Endothelial cell of umbilical vein (primary cell): ENCODE data around the gene MTCL1.

ENCODE experiments used
- EZH2 ChIP-seq: IDR thresholded peaks from 2 replicates; pipeline ENCODE4 v1.6.1; 2012; ENCODE audit warnings: borderline replicate concordance, low read depth, mild to moderate bottlenecking, moderate library complexity, low read length, inconsistent platforms; ENCODE audit not compliant: severe bottlenecking
- FOS ChIP-seq: IDR thresholded peaks from 2 replicates; pipeline ENCODE4 v1.6.1; 2011; ENCODE audit warnings: mild to moderate bottlenecking, low read length, moderate library complexity, borderline replicate concordance; ENCODE audit not compliant: insufficient read depth
- POLR2A ChIP-seq: IDR thresholded peaks from 2 replicates; pipeline ENCODE4 v1.6.1; 2012; ENCODE audit warnings: low read depth, mild to moderate bottlenecking, control low read depth, low read length
- POLR2AphosphoS5 ChIP-seq: IDR thresholded peaks from 2 replicates; pipeline ENCODE4 v1.6.1; 2012; ENCODE audit warnings: low read depth, mild to moderate bottlenecking, control low read depth, low read length, moderate library complexity; ENCODE audit not compliant: insufficient read depth
- TF ChIP-seq, protein P1 (sequence below): IDR thresholded peaks from 2 replicates; pipeline ENCODE4 v1.6.1; 2011; ENCODE audit not compliant: insufficient read depth, insufficient read length
- TF ChIP-seq, protein P2 (sequence below), 2 donors: IDR thresholded peaks; 1 replicate in 1 of 2; 2 replicates in 1 of 2; pipeline ENCODE4 v1.5.1; 2011; ENCODE audit warnings: low read length in 2 of 2, mild to moderate bottlenecking in 2 of 2, moderate library complexity in 2 of 2, control low read depth in 1 of 2, inconsistent platforms in 1 of 2, low read depth in 1 of 2; ENCODE audit not compliant: insufficient read depth in 1 of 2; ENCODE audit errors: extremely low read depth in 1 of 2

DNA sequence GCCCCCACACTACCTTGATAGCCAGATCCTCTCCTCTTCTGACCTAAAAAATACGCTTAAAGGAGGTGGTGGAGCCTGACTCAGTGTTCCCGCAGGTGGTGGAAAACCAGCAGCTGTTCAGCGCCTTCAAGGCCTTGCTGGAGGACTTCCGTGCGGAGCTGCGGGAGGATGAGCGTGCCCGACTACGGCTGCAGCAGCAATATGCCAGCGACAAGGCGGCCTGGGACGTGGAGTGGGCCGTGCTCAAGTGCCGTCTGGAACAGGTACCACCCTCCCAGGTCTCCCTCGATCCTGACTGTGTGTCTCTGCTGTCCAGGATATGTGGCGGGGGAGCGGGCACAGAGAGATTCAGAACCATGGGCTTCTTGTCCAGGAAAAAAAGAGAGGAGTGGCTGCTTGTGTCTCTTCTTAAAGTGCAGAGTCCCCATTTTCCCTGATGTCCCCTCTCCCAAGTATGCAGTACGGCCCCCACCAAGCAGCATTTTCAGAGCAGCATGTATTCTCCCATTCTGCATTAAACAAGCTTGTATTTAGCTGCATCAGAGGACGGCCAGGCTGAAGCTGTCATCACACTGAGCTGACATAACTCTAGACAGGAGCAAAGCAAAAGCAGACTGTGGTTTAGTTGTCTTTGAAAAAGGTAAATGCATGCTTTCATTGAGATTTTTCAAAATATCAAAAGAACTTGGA is 101.6 kb downstream of the MTCL1 start:
- TF ChIP-seq, protein P1, sequence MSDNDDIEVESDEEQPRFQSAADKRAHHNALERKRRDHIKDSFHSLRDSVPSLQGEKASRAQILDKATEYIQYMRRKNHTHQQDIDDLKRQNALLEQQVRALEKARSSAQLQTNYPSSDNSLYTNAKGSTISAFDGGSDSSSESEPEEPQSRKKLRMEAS = no peak
- TF ChIP-seq, protein P2, sequence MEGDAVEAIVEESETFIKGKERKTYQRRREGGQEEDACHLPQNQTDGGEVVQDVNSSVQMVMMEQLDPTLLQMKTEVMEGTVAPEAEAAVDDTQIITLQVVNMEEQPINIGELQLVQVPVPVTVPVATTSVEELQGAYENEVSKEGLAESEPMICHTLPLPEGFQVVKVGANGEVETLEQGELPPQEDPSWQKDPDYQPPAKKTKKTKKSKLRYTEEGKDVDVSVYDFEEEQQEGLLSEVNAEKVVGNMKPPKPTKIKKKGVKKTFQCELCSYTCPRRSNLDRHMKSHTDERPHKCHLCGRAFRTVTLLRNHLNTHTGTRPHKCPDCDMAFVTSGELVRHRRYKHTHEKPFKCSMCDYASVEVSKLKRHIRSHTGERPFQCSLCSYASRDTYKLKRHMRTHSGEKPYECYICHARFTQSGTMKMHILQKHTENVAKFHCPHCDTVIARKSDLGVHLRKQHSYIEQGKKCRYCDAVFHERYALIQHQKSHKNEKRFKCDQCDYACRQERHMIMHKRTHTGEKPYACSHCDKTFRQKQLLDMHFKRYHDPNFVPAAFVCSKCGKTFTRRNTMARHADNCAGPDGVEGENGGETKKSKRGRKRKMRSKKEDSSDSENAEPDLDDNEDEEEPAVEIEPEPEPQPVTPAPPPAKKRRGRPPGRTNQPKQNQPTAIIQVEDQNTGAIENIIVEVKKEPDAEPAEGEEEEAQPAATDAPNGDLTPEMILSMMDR (IDR thresholded peaks at IDR 0.05; ENCODE audit: extremely low read depth in 1 of 2, insufficient read depth in 1 of 2, low read depth in 1 of 2, low read length in 2 of 2) = no peak
- TF ChIP-seq POLR2AphosphoS5 = no peak
- TF ChIP-seq EZH2 = no peak
- no peak for TF ChIP-seq POLR2A
- TF ChIP-seq FOS = no peak
